GM19043 (cell line): ENCODE data around the gene PCDHGB2.
"Not testable (repeated sequence)": the region's sequence is repeated elsewhere in the genome, so short reads cannot be mapped to it uniquely, and the experiment has no call there.

Experiments used
- ATAC-seq: cut with Tn5 transposase; IDR thresholded peaks from one replicate; pipeline ENCODE4 v1.9.1; 2021; ENCODE audit warnings: low read depth; ENCODE audit not compliant: unreplicated experiment

Gene PCDHGB2

DNA sequence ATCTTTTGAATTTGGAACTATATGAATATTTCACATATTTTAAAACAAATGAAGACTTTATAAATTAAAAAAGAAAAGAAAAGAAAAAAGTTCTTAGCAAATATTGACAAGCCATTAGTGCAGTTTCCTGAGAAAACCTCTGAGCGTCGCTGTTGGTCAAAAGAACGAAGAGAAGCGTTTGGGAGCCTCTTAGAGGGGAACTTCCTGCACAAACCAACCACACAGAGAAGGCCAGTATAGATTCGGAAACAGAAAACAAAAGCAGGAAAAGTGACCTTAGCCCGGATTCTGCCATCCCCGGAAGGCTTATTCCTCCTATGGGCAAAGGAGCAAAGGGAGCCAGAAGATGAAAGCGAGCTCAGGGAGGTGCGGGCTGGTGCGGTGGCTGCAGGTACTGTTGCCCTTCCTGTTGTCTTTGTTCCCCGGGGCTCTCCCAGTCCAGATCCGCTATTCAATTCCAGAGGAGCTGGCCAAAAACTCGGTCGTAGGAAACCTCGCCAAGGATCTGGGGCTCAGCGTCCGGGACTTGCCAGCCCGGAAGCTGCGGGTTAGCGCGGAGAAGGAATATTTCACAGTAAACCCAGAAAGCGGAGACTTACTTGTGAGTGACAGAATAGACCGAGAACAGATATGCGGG lies at the start of gene PCDHGB2:
TSS of gene PCDHGB2 (plus strand) at position 205 of the 637 bp plus-strand sequence. CDS start at position 347, 142 bp downstream.
- no peak for ATAC-seq

DNA sequence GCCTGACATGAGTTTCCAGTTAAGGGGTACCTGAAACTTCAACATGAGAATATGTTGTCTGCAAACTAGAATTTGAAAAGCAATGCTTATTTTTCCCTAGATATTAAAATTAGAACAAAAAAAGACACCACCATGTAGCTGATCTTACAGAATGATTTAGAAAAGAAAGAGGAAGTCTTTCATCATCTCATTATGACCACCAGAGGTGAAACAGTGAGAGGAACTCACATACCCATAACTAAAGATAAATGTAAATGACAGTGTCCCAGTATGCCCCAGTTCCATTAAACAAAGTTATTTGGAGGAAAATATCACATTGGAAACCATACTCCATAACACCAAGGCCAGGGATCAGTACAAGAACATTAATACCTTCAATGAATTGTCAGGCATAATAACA lies 46.1 kb upstream of the PCDHGB2 start:
- no peak for ATAC-seq

DNA sequence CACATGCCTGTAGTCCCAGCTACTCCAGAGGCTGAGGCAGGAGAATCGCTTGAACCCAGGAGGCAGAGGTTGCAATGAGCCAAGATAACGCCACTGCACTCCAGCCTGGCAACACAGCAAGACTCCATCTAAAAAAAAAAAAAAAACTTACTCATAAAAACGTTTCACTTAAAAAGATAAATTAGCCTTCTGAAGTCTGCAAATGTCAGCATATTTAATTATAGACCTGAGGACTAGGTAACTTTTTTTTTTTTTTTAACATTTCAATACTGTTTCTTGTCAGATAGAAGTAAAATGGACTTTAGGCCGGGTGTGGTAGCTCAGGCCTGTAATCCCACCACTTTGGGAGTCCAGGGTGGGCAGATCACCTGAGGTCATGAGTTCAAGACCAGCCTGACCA lies 42.8 kb upstream of the PCDHGB2 start:
- ATAC-seq, result not testable (repeated sequence)

DNA sequence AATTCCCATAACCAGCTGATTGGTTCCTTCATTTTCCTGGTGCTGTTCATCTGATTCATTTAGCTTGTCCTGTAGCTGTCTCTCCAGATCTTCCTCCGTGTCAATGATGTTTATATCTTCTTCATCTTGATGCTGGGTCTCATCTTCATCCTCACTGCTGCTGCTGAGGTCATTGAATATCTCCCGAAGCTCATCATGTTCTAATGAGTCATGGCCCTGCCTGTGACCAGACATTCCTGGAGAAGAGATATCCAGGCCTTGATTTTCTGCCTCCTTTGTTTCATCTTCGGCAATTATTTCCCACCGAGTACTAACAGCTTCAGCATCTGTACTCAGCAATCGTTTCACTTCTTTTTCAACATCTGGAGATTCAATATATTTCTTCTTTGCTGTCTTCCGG lies 40.6 kb upstream of the PCDHGB2 start:
- no peak for ATAC-seq

DNA sequence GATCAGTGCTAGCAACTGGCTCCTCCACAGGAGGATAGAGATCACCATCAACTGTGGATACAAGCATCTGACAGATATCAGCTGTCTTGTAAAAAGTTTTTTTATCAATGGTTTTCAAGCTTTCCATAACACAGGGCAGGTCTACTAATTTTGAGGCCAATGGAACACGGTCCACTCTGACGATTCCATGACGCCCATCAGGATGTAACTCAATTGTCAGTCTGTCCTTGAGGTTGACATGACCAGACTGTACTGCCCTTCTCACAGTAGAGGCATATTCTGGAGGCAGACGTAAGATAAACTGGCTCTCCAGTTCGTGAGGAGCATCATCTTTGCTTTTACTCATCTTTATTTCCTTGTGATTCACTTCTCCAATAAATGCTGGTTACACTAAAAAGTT lies 40.1 kb upstream of the PCDHGB2 start:
- no peak for ATAC-seq

DNA sequence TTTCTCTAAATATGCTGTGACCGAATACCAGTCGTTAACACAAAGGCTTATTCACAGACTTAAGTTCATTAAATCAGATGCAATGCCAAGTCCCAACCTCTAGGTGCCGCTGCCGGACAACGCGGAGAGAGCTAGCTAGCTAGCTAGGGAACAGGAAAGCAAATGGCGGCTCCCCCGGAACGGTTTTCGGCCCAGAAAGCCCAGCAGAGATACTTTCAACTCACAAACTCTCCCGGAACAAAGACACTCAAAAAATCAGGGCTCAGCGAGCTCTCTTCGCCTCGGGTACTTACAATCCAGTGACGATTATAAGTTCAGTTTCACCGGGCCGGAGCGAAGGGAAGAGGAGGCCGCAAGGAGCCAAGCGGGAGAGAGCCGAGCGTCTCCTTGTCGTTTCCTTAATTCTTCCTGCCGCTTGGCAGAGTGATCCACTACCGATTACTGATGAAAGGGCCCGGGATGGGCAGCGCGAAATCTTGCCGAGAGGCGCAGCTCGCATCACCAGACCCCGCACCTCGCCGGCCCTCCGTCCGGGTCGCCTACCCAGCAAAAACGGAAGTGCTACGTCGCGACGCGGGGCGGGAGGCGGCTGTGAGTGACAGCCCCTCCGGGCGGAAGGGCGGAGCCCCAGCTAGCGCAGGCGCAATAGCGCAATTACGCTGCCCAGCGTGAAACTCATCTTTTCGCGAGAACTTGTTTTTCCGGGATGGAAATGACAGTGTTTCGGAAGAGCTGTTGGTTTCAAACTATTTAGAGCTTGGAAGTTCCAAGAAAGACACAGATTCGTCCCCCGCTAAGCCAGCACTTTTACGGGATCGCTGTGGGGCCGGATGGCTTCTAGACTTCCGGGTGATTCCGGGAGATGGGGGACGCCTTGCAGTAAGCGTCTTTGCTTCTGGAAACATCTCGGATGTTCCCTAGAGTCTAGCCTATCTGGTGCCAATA lies 39.3 kb upstream of the PCDHGB2 start, which contains the start of gene TAF7:
TSS of gene TAF7 (minus strand) at position 560 of the 945 bp plus-strand sequence. CDS start 740 bp downstream, outside the sequence.
- ATAC-seq, result peak; percentile 89

DNA sequence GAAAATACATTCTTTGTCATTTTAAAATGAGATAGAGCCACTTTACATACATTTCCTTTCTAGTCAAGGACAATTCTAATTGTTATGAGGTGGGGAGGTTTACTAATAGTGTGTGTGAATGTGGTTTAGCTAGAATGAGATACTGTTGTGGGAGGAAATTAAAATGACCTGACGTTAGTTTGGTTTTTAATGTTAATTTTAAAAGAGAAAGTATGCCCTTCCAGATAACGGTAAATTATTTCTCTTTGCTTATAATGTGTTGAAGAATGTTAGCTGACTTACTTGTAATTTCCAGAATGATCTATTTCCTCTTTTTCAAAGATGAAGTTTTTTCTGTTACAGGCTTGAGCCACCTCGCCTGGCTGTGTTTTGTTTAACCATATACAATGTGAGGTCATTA lies 37.5 kb upstream of the PCDHGB2 start:
- ATAC-seq, result no peak

DNA sequence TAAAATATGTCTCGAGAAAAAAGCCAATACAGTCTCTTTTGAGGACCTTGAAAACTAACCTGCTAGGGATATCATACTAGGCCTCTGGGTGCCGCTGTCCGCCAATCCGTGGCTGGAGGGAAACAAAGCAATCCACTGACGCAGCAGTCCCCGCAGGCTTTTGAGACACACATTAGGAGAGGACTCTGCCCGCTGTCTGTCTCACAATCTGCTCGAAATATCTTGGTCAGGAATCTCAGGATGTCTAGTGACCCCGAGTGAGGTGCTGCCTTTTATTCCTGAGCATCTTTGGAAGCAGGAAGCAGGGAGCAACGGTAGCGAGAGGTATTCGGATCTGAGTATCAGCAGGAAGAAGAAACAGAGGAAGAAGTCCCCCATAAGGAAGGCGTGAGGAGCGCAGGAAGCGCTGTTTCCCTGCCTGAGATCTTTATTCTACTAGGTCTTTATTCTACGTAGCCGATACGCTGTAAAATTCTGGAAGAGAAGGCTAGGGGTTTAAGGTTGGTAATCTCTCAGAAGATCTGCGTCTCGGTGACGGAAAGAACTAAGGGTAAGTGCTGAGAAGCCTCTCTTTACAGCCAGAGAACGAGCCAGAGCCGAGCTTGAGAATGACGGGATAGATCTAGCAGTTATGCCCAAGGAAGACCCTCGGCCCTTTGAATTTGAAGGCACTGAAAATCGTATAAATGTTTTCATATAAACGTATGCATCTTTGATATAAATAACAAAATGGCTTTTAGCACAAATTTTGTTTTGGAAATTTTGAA lies 33.5 kb upstream of the PCDHGB2 start:
- peak; percentile 91 for ATAC-seq

DNA sequence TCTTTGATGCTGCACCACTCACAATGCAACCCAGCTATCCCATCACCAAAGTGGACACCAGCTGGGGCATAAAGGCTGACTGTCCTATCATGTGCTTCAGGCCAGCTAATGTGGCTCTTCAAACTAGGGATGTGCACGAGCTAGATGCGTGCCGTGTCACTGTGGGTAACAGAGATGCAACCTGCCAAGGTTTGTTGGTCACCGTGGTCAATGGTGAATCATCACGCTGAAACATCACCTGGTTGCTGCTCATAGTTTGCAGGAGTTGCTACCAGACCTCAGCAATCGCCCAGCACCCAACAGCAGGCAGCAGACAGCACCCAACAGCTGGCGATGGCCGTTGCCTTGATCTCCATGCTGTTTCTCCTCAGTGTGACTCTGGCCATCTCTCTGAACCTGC lies 31.6 kb upstream of the PCDHGB2 start:
- ATAC-seq, result no peak

DNA sequence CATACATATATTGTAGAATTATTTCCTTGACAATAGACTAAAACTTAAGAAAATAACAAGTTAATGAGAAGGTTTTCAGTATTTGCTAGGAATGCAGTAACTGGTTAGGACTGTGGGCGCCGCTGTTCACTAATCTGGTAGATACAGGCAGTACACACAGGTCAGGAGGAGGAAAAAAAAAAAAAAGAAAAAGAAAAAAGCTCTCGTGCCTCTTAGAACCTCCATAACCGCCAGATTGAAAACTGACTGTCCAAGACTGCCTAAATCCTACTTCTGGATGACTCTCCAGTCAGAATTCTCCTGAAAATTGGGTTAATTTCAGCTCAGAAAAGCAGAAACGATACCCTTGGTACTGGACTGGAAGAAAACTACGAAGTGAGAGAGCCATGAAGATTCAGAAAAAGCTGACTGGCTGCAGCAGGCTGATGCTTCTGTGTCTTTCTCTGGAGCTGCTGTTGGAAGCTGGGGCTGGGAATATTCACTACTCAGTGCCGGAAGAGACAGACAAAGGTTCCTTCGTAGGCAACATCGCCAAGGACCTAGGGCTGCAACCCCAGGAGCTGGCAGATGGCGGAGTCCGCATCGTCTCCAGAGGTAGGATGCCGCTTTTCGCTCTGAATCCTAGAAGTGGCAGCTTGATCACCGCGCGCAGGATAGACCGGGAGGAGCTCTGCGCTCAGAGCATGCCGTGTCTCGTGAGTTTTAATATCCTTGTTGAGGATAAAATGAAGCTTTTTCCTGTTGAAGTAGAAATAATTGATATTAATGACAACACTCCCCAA lies 29.3 kb upstream of the PCDHGB2 start, which contains the start of gene PCDHGA1:
TSS of gene PCDHGA1 (plus strand) at position 216 of the 782 bp plus-strand sequence.
- ATAC-seq, result no peak

DNA sequence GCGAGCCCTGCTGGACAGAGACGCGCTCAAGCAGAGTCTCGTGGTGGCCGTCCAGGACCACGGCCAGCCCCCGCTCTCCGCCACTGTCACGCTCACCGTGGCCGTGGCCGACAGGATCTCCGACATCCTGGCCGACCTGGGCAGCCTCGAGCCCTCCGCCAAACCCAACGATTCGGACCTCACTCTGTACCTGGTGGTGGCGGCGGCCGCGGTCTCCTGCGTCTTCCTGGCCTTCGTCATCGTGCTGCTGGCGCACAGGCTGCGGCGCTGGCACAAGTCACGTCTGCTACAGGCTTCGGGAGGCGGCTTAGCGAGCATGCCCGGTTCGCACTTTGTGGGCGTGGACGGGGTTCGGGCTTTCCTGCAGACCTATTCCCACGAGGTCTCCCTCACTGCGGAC lies 27.2 kb upstream of the PCDHGB2 start:
- ATAC-seq, result not testable (repeated sequence)

DNA sequence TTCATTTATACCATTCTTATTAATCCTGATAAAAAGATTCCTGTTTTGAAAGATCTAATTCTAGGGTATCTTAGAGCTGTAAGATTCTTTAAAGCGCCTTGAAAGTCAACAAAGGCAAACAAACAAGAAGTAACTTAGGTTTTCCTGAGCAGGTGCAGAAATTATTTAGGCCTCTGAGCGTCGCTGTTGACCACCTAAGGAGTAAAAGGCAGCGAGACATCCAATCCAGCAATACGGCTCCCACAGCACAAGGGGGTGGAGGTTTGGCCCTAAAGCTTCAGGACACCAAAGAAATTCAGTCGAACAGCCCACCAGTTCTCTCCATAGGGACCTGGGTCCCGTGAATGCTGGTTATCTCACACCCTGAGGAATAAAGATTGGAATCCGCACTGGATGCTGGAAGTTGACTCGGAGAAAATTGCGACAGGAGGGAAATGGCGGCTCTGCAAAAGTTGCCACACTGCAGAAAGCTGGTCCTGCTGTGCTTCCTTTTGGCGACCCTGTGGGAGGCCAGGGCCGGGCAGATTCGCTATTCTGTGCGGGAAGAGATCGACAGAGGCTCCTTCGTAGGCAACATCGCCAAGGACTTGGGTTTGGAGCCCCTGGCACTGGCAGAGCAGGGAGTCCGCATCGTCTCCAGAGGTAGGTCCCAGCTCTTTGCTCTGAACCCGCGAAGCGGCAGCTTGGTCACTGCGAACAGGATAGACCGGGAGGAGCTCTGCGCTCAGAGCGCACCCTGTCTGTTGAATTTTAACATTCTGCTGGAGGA lies 21.1 kb upstream of the PCDHGB2 start, which contains the start of gene PCDHGA2:
TSS of gene PCDHGA2 (plus strand) at position 223 of the 769 bp plus-strand sequence.
- no peak for ATAC-seq

DNA sequence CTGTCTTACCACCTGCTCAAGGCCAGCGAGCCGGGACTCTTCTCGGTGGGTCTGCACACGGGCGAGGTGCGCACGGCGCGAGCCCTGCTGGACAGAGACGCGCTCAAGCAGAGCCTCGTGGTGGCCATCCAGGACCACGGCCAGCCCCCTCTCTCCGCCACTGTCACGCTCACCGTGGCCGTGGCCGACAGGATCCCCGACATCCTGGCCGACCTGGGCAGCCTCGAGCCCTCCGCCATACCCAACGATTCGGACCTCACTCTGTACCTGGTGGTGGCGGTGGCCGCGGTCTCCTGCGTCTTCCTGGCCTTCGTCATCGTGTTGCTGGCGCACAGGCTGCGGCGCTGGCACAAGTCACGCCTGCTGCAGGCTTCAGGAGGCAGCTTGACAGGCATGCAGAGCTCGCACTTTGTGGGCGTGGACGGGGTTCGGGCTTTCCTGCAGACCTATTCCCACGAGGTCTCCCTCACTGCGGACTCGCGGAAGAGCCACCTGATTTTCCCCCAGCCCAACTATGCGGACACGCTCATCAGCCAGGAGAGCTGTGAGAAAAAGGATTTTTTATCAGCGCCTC lies 18.9 kb upstream of the PCDHGB2 start:
- not testable (repeated sequence) for ATAC-seq

DNA sequence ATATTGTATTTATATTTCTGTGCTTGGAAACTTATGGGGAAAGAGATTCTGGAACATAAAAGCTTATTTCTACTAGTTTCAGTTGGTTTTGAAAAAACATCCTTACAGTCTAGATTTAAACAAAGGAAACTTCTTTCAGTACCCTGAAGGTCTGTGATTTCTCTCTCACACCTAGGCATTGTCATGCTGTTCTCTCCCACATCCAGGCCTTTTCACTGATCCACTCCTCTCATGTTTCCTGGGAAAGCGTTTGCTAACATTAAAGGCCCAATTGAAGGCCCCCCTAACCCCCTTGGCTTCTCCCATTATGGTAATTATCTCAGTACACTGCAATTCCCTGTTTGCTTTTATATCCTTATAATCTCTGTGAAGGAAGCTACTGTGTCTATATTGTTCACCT lies 17.0 kb upstream of the PCDHGB2 start:
- no peak for ATAC-seq

DNA sequence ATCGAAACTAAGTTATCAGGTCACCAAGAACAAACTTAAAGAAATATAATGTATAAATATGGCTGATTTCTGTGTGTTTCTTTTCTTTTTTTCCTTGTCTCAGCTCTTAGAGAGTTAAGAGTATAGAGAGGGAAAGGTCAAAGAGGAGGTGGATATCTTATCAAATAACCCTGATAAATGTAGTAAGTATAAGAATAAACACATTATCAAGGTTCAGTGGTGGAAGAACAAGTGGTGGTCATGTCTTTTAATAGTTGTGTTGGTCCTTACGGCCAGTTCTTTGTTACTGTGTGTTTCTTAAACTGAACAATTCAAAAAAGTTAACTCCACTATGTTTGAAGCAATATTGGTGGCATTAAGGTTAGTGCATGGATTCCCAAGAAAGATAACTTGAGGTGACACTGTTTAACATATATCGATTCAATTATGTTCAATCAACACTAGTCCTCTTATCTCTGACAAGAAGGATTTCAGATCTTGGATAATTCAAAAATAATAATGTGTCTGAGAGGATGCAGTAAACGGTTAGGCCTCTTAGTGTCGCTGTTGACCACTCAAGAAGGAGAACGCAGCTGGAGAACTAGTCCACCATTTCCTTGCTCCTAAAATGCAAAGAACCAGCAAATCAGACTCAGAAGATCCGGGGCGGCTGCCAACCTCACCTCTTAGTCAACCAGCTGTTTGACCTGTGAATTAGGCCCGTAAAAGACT lies 16.4 kb upstream of the PCDHGB2 start, which contains the start of gene PCDHGA3:
TSS of gene PCDHGA3 (plus strand) at position 588 of the 711 bp plus-strand sequence. CDS start 205 bp downstream, outside the sequence.
- ATAC-seq, result no peak

DNA sequence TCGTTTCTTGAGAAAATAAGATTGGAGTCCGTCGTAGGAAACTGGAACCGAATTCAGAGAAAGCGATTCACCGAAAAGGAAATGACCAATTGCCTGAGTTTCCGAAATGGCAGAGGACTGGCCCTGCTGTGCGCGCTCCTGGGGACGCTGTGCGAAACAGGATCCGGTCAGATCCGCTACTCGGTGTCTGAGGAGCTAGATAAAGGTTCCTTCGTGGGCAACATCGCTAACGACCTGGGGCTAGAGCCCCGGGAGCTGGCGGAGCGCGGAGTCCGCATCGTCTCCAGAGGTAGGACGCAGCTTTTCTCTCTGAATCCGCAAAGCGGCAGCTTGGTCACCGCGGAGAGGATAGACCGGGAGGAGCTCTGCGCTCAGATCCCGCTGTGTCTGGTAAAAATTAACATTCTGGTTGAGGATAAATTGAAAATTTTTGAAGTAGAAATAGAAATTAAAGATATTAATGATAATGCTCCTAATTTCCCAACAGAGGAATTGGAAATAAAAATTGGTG lies 15.8 kb upstream of the PCDHGB2 start:
- no peak for ATAC-seq

DNA sequence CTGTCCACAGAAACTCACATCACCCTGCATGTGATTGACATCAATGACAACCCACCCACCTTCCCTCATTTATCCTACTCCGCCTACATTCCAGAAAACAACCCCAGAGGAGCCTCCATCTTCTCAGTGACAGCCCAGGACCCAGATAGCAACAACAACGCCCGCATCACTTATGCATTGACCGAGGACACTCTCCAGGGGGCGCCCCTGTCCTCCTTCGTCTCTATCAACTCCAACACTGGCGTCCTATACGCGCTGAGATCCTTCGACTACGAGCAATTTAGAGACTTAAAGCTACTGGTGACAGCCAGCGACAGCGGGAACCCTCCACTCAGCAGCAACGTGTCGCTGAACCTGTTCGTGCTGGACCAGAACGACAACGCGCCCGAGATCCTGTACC lies 14.5 kb upstream of the PCDHGB2 start:
- ATAC-seq, result no peak

DNA sequence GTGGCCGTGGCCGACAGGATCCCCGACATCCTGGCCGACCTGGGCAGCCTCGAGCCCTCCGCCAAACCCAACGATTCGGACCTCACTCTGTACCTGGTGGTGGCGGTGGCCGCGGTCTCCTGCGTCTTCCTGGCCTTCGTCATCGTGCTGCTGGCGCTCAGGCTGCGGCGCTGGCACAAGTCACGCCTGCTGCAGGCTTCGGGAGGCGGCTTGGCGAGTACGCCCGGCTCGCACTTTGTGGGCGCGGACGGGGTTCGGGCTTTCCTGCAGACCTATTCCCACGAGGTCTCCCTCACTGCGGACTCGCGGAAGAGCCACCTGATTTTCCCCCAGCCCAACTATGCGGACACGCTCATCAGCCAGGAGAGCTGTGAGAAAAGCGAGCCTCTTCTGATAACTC lies 13.8 kb upstream of the PCDHGB2 start:
- not testable (repeated sequence) for ATAC-seq
